HepG2 (cell line): ENCODE measurements around the gene OGFR. TPM values are rescaled to one million over a fixed set of nuclear protein-coding genes. Genes with fewer than 3 reads are reported as not detected.

Experiments used
- CHCHD3 ChIP-seq: sonication (generic); formaldehyde crosslinking; IDR thresholded peaks from 2 replicates; pipeline ENCODE4 v1.8.0; 2022; ENCODE audit warnings: mild to moderate bottlenecking, missing genetic modification reagents, moderate library complexity
- EZH2 ChIP-seq: conservative IDR thresholded peaks from 2 replicates; pipeline ENCODE4 v1.6.1; 2012; ENCODE audit warnings: mild to moderate bottlenecking, low read depth, low read length, moderate library complexity
- HDAC1 ChIP-seq: sonication (generic); formaldehyde crosslinking; IDR thresholded peaks from 2 replicates; pipeline ENCODE4 v1.5.1; 2020; ENCODE audit warnings: mild to moderate bottlenecking, missing genetic modification reagents
- NRL ChIP-seq: sonication (generic); formaldehyde crosslinking; IDR thresholded peaks from 2 replicates; pipeline ENCODE4 v1.5.0; 2020; ENCODE audit warnings: missing genetic modification reagents, mild to moderate bottlenecking, moderate library complexity, borderline replicate concordance
- PCBP1 ChIP-seq: fragments of 200-400 bp; formaldehyde crosslinking; IDR thresholded peaks from 2 replicates; pipeline ENCODE4 v1.6.1; 2017; ENCODE audit warnings: mild to moderate bottlenecking, low read depth, low read length, borderline replicate concordance
- RBFOX2 ChIP-seq: fragments of 200-400 bp; formaldehyde crosslinking; IDR thresholded peaks from 2 replicates; pipeline ENCODE4 v1.6.1; 2017; ENCODE audit warnings: low read depth, mild to moderate bottlenecking, low read length
- RBM22 ChIP-seq: fragments of 200-400 bp; formaldehyde crosslinking; optimal IDR thresholded peaks from 2 replicates; pipeline ENCODE3; 2017; ENCODE audit warnings: mild to moderate bottlenecking, low read length, moderate library complexity
- SALL1 ChIP-seq: sonication (generic); formaldehyde crosslinking; IDR thresholded peaks from 2 replicates; pipeline ENCODE4 v1.8.0; 2022; ENCODE audit warnings: mild to moderate bottlenecking, missing genetic modification reagents
- TCF7 ChIP-seq: sonication (generic); IDR thresholded peaks from 2 replicates; pipeline ENCODE4 v1.6.1; 2016; ENCODE audit warnings: antibody characterized with exemption, low read depth
- ZBTB42 ChIP-seq: sonication (generic); formaldehyde crosslinking; IDR thresholded peaks from 2 replicates; pipeline ENCODE4 v1.5.0; 2020; ENCODE audit warnings: mild to moderate bottlenecking, missing genetic modification reagents
- ZFP91 ChIP-seq: sonication (generic); formaldehyde crosslinking; IDR thresholded peaks from 2 replicates; pipeline ENCODE4 v1.9.0; 2022; ENCODE audit warnings: missing genetic modification reagents, mild to moderate bottlenecking, borderline replicate concordance
- ZNF136 ChIP-seq: sonication (generic); formaldehyde crosslinking; IDR thresholded peaks from 2 replicates; pipeline ENCODE4 v1.8.1; 2022; ENCODE audit warnings: low read depth, mild to moderate bottlenecking, moderate library complexity, missing genetic modification reagents
- ZNF329 ChIP-seq: sonication (generic); formaldehyde crosslinking; IDR thresholded peaks from 2 replicates; pipeline ENCODE4 v1.9.0; 2021; ENCODE audit warnings: low read depth, mild to moderate bottlenecking, missing genetic modification reagents
- ZNF354B ChIP-seq: sonication (generic); formaldehyde crosslinking; IDR thresholded peaks from 2 replicates; pipeline ENCODE4 v1.8.0; 2022; ENCODE audit warnings: mild to moderate bottlenecking, missing genetic modification reagents
- ZNF549 ChIP-seq: sonication (generic); formaldehyde crosslinking; IDR thresholded peaks from 2 replicates; pipeline ENCODE4 v1.5.0; 2020; ENCODE audit warnings: missing genetic modification reagents
- ZNF883 ChIP-seq: sonication (generic); formaldehyde crosslinking; IDR thresholded peaks from 2 replicates; pipeline ENCODE4 v1.5.1; 2020; ENCODE audit warnings: mild to moderate bottlenecking, missing genetic modification reagents; ENCODE audit errors: not compliant biosample characterization
- ZSCAN22 ChIP-seq: sonication (generic); formaldehyde crosslinking; IDR thresholded peaks from 2 replicates; pipeline ENCODE4 v1.4.0; 2020; ENCODE audit warnings: mild to moderate bottlenecking, missing genetic modification reagents
- ZSCAN29 ChIP-seq: sonication (generic); formaldehyde crosslinking; conservative IDR thresholded peaks from 2 replicates; pipeline ENCODE4 v1.4.0; 2020; ENCODE audit warnings: mild to moderate bottlenecking, missing genetic modification reagents
- polyA plus RNA-seq, 8 experiments: library from polyadenylated mRNA; depleted of rRNA in 3 of 8; stranded (reverse) in 7 of 8; unstranded in 1 of 8; fragments of >200 nt; fragmentation: Illumina TruSeq in 4 of 8; extraction: Trizol in 4 of 8; gene quantifications; 2 replicates each; pipeline versions ENCODE4 v1.2.1 to v1.2.3, GENCODE V29; 2011 to 2016; ENCODE audit warnings: low read depth in 4 of 8, missing spikeins in 1 of 8, mixed read lengths in 1 of 8; ENCODE audit not compliant: insufficient read depth in 1 of 8
- total RNA-seq, 5 experiments: library from RNA; depleted of rRNA; stranded (reverse); fragments of >200 nt; fragmentation: Illumina TruSeq; extraction: Trizol; gene quantifications; 2 replicates each; pipeline ENCODE4 v1.2.3, GENCODE V29; 2016; ENCODE audit warnings: low read depth in 1 of 5
- TF ChIP-seq, protein P1 (sequence below): sonication (generic); formaldehyde crosslinking; IDR thresholded peaks from 2 replicates; pipeline ENCODE4 v1.4.0; 2020; ENCODE audit warnings: missing genetic modification reagents, borderline replicate concordance
- TF ChIP-seq, protein P2 (sequence below): sonication (generic); formaldehyde crosslinking; IDR thresholded peaks from 2 replicates; pipeline ENCODE4 v1.4.0; 2020; ENCODE audit warnings: missing genetic modification reagents, mild to moderate bottlenecking, borderline replicate concordance

The OGFR gene
- total and polyA plus RNA-seq, 2 of the 13 experiments (the other 11 are each of a cell fraction or from before 2014, with no cell fraction given) = 47.7 to 81.8 TPM

DNA sequence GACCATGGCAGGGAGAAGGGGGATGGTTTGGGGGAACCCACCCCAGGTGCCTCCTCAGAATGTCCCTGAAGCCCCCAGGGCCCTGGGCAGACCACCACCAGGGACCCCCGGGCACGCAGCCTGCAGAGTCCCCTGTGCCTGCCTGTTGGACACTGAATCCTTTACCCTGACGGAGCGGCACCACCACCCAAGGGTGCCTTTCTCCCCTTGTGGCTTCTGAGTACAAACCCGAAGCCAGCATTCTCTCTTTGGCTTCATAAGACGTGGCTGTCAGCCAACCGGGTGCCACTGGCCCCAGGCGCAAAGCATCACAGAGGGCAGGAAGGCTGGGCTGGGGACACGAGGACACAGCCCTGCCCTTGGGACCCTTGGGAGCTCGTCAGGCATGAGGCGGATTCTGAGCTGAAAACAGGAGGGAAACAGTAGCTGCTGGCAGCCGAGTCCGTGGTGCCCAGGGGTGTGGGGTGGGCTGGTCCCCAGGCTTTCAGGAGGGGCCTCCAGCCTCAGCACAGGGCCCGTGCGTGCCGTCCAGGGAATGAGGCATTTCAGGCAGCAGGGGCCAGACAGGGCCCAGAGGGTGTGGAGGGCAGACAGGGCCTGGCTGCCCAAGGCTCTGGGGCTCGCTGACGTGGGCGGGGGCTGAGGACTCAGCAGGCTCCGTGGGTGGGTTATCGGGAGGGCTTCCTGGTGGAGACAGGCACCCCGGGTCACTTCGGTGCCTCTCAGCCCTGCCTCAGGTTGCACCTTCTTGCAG is 15.8 kb downstream of the OGFR start (continued):
- TF ChIP-seq CHCHD3 (CRISPR knock-in tag) = no peak
- TF ChIP-seq EZH2 = no peak
- TF ChIP-seq NRL (CRISPR knock-in tag) = peak; percentile 9; the same call in 1 of the 2 replicates
- TF ChIP-seq HDAC1 (CRISPR knock-in tag) = no peak
- TF ChIP-seq PCBP1 = peak; percentile 36; the same call in 1 of the 2 replicates
- no peak for TF ChIP-seq ZNF354B
- no peak for TF ChIP-seq ZFP91 (CRISPR knock-in tag)
- no peak for TF ChIP-seq ZNF136
- no peak for TF ChIP-seq ZBTB42 (CRISPR knock-in tag)
- TF ChIP-seq TCF7 = no peak
- no peak for TF ChIP-seq ZSCAN29
- no peak for TF ChIP-seq SALL1 (CRISPR knock-in tag)
- no peak for TF ChIP-seq ZNF329 (CRISPR knock-in tag)
- TF ChIP-seq RBM22 = no peak
- TF ChIP-seq, protein P1, sequence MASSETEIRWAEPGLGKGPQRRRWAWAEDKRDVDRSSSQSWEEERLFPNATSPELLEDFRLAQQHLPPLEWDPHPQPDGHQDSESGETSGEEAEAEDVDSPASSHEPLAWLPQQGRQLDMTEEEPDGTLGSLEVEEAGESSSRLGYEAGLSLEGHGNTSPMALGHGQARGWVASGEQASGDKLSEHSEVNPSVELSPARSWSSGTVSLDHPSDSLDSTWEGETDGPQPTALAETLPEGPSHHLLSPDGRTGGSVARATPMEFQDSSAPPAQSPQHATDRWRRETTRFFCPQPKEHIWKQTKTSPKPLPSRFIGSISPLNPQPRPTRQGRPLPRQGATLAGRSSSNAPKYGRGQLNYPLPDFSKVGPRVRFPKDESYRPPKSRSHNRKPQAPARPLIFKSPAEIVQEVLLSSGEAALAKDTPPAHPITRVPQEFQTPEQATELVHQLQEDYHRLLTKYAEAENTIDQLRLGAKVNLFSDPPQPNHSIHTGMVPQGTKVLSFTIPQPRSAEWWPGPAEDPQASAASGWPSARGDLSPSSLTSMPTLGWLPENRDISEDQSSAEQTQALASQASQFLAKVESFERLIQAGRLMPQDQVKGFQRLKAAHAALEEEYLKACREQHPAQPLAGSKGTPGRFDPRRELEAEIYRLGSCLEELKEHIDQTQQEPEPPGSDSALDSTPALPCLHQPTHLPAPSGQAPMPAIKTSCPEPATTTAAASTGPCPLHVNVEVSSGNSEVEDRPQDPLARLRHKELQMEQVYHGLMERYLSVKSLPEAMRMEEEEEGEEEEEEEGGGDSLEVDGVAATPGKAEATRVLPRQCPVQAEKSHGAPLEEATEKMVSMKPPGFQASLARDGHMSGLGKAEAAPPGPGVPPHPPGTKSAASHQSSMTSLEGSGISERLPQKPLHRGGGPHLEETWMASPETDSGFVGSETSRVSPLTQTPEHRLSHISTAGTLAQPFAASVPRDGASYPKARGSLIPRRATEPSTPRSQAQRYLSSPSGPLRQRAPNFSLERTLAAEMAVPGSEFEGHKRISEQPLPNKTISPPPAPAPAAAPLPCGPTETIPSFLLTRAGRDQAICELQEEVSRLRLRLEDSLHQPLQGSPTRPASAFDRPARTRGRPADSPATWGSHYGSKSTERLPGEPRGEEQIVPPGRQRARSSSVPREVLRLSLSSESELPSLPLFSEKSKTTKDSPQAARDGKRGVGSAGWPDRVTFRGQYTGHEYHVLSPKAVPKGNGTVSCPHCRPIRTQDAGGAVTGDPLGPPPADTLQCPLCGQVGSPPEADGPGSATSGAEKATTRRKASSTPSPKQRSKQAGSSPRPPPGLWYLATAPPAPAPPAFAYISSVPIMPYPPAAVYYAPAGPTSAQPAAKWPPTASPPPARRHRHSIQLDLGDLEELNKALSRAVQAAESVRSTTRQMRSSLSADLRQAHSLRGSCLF = no peak
- TF ChIP-seq ZNF883 = no peak
- peak; percentile 73 for TF ChIP-seq RBFOX2
- TF ChIP-seq, protein P2, sequence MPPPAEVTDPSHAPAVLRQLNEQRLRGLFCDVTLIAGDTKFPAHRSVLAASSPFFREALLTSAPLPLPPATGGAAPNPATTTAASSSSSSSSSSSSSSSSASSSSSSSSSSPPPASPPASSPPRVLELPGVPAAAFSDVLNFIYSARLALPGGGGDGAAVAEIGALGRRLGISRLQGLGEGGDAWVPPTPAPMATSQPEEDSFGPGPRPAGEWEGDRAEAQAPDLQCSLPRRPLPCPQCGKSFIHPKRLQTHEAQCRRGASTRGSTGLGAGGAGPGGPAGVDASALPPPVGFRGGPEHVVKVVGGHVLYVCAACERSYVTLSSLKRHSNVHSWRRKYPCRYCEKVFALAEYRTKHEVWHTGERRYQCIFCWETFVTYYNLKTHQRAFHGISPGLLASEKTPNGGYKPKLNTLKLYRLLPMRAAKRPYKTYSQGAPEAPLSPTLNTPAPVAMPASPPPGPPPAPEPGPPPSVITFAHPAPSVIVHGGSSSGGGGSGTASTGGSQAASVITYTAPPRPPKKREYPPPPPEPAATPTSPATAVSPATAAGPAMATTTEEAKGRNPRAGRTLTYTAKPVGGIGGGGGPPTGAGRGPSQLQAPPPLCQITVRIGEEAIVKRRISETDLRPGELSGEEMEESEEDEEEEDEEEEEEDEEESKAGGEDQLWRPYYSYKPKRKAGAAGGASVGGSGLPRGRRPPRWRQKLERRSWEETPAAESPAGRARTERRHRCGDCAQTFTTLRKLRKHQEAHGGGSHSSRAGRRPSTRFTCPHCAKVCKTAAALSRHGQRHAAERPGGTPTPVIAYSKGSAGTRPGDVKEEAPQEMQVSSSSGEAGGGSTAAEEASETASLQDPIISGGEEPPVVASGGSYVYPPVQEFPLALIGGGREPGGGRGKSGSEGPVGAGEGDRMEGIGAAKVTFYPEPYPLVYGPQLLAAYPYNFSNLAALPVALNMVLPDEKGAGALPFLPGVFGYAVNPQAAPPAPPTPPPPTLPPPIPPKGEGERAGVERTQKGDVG = no peak
- no peak for TF ChIP-seq ZSCAN22 (CRISPR knock-in tag)
- no peak for TF ChIP-seq ZNF549 (CRISPR knock-in tag)
